ENCODE data around the gene CHCHD2.
"Not testable (repeated sequence)": the region's sequence is repeated elsewhere in the genome, so short reads cannot be mapped to it uniquely, and the experiment has no call there.

The CHCHD2 gene

DNA sequence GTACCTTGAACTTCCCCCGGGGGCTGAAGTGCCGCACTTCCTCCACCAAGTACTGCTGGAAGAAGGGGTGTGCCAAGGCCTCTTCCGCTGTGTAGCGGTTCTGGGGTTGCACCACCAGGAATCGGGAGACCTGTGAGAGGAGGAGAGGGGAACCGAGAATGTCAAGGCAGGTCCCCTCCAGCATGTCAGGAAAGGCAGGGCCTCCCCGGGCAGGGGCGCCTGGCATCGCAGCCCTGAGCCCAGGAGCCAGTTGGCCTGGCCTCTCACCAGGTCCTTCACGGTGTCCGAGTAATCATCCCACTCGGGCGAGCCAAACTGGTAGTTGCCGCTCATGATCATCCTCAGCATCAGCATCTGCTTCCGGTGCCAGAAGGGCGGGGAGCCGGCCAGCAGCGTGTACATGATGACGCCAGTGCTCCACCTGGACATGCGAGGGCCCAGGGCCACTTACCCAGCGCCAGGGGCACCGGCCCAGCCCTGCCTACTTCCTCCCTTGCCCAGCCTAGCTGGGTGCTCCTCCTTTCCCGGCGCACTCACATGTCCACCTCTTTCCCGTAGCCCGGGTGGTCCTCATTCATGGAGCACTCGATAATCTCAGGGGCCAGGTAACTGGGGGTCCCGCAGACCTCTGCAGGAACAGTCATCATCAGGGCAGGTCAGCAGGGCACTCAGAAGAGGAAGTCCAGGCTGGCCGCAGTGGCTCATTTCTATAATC is 24.5 kb downstream of the CHCHD2 start:
- Histone ChIP-seq H3K27me3 (ENCODE audit: insufficient read depth, low read length, poor library complexity) (no peaks in the 10 kb centered on the region), H3K79me2 (ENCODE audit: insufficient read depth, low read length) (no peaks in the 10 kb centered on the region), H3K36me3 (ENCODE audit: insufficient read depth, low read length) (peaks cover 50% of the 10 kb centered on the region), H4K20me1 (ENCODE audit: insufficient read depth, low read length) (0 out of 2 replicates have a peak, but pooled peaks cover 6% of the 10 kb centered on the region), H3K4me1 (ENCODE audit: insufficient read depth, low read length) (no peaks in the 10 kb centered on the region), H3K9me3 (ENCODE audit: insufficient read depth, low read length, severe bottlenecking) (no peaks in the 10 kb centered on the region), H3K27ac (ENCODE audit: low read length) (no peak overlapping the region), H3K9ac (ENCODE audit: low read depth, low read length) (no peak overlapping the region), H2AFZ (ENCODE audit: low read depth, low read length) (no peak overlapping the region), H3K4me3 (ENCODE audit: low read depth in 1 of 2, low read length in 2 of 2) (no peak overlapping the region), H3K4me2 (ENCODE audit: insufficient read depth, low read length) (no peak overlapping the region)
- no peak for ATAC-seq (ENCODE audit: insufficient read depth, low read depth)
- no peak for DNase-seq
- no peak for TF ChIP-seq EZH2 (IDR thresholded peaks at IDR 0.05; ENCODE audit: borderline replicate concordance, low read depth, low read length, severe bottlenecking)
- TF ChIP-seq, protein P1, sequence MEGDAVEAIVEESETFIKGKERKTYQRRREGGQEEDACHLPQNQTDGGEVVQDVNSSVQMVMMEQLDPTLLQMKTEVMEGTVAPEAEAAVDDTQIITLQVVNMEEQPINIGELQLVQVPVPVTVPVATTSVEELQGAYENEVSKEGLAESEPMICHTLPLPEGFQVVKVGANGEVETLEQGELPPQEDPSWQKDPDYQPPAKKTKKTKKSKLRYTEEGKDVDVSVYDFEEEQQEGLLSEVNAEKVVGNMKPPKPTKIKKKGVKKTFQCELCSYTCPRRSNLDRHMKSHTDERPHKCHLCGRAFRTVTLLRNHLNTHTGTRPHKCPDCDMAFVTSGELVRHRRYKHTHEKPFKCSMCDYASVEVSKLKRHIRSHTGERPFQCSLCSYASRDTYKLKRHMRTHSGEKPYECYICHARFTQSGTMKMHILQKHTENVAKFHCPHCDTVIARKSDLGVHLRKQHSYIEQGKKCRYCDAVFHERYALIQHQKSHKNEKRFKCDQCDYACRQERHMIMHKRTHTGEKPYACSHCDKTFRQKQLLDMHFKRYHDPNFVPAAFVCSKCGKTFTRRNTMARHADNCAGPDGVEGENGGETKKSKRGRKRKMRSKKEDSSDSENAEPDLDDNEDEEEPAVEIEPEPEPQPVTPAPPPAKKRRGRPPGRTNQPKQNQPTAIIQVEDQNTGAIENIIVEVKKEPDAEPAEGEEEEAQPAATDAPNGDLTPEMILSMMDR (IDR thresholded peaks at IDR 0.05; ENCODE audit: borderline replicate concordance, extremely low read depth, low read length, poor library complexity, severe bottlenecking): no peak

DNA sequence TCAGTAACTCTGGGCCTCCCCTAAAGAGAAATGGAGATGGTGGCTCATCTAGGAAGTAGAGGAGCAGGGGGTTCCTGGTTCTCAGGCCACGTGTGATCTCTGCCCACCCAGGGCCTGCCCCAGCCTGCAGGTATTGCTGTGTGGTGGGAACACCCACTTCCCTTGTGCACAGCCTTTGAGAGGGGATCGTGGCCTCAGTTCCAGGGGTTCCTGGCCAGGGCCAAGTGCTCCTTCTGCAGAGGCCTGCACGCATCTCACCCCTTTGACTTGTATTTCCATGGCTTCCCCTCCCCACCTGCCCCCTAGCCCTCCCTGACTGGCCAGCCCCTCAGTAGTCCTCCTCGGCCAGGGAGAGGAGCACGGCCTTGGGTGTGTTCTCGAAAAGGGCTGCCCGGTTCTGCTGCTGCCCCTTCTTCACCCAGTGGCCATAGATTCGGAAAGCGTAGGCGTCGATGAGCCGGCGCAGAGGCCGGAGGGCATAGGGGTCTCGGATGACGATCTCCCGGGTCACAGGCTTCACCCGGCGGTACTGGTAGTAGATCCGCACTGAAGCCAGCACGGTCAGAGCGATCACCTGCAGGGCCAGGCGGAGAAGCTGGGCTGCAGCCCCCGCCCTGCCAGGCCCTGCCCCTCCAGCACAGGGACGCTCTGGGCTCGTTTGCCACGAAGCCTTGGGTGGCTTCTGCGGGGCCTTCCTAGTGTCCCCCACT is 25.4 kb downstream of the CHCHD2 start:
- H3K27me3 ChIP-seq (ENCODE audit: insufficient read depth, low read length, poor library complexity); H3K27ac ChIP-seq (ENCODE audit: low read length): not testable (repeated sequence)

DNA sequence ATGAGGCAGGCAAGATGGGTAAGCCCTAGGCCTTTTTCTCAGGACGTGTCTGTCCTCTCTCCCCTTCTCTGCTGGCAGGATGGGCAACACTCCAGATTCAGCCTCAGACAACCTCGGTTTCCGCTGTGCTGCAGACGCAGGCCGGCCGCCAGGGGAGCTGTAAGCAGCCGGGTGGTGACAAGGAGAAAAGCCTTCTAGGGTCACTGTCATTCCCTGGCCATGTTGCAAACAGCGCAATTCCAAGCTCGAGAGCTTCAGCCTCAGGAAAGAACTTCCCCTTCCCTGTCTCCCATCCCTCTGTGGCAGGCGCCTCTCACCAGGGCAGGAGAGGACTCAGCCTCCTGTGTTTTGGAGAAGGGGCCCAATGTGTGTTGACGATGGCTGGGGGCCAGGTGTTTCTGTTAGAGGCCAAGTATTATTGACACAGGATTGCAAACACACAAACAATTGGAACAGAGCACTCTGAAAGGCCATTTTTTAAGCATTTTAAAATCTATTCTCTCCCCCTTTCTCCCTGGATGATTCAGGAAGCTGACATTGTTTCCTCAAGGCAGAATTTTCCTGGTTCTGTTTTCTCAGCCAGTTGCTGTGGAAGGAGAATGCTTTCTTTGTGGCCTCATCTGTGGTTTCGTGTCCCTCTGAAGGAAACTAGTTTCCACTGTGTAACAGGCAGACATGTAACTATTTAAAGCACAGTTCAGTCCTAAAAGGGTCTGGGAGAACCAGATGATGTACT is 26.7 kb downstream of the CHCHD2 start:
- Histone ChIP-seq H3K4me3 (ENCODE audit: low read depth in 1 of 2, low read length in 2 of 2) (no peak overlapping the region), H3K27ac (ENCODE audit: low read length) (no peak overlapping the region), H3K36me3 (ENCODE audit: insufficient read depth, low read length) (peaks cover 53% of the 10 kb centered on the region), H3K4me1 (ENCODE audit: insufficient read depth, low read length) (no peaks in the 10 kb centered on the region), H2AFZ (ENCODE audit: low read depth, low read length) (no peak overlapping the region), H4K20me1 (ENCODE audit: insufficient read depth, low read length) (0 out of 2 replicates have a peak, but pooled peaks cover 6% of the 10 kb centered on the region), H3K27me3 (ENCODE audit: insufficient read depth, low read length, poor library complexity) (no peaks in the 10 kb centered on the region), H3K79me2 (ENCODE audit: insufficient read depth, low read length) (no peaks in the 10 kb centered on the region), H3K9ac (ENCODE audit: low read depth, low read length) (no peak overlapping the region), H3K4me2 (ENCODE audit: insufficient read depth, low read length) (no peak overlapping the region), H3K9me3 (ENCODE audit: insufficient read depth, low read length, severe bottlenecking) (no peaks in the 10 kb centered on the region)
- DNase-seq (no peak), ATAC-seq (ENCODE audit: insufficient read depth, low read depth) (no peak)
- TF ChIP-seq, protein P1 (IDR thresholded peaks at IDR 0.05; ENCODE audit: borderline replicate concordance, extremely low read depth, low read length, poor library complexity, severe bottlenecking): no peak
- no peak for TF ChIP-seq EZH2 (IDR thresholded peaks at IDR 0.05; ENCODE audit: borderline replicate concordance, low read depth, low read length, severe bottlenecking)

More for the DNA sequence above, 25.4 kb downstream of the CHCHD2 start:
- H4K20me1 ChIP-seq (ENCODE audit: insufficient read depth, low read length); ATAC-seq (ENCODE audit: insufficient read depth, low read depth); DNase-seq; H3K4me3 ChIP-seq (ENCODE audit: low read depth in 1 of 2, low read length in 2 of 2); H3K4me2 ChIP-seq (ENCODE audit: insufficient read depth, low read length); H3K4me1 ChIP-seq (ENCODE audit: insufficient read depth, low read length); H3K79me2 ChIP-seq (ENCODE audit: insufficient read depth, low read length); H3K9ac ChIP-seq (ENCODE audit: low read depth, low read length); H3K9me3 ChIP-seq (ENCODE audit: insufficient read depth, low read length, severe bottlenecking); H2AFZ ChIP-seq (ENCODE audit: low read depth, low read length): not testable (repeated sequence)
- H3K36me3 ChIP-seq (ENCODE audit: insufficient read depth, low read length): peaks cover 51% of the 10 kb centered on the region

DNA sequence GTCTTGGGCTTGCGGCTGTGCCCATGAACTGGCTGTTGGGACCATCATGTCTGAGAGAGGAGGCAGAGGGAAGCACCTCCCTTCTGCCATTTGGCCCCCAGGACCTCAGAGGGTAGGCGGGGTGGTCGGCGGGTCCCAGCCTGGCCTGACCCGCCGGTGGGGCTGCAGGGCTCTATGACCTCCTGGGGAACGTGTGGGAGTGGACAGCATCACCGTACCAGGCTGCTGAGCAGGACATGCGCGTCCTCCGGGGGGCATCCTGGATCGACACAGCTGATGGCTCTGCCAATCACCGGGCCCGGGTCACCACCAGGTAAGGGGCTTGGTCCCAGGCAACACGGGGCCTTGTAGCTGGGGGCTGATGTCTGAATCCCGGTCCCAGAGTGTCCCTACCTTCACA is 28.1 kb downstream of the CHCHD2 start:
- Histone ChIP-seq H3K27me3 (ENCODE audit: insufficient read depth, low read length, poor library complexity) (no peaks in the 10 kb centered on the region), H3K27ac (ENCODE audit: low read length) (no peak overlapping the region), H3K4me2 (ENCODE audit: insufficient read depth, low read length) (no peak overlapping the region), H3K9ac (ENCODE audit: low read depth, low read length) (no peak overlapping the region), H3K9me3 (ENCODE audit: insufficient read depth, low read length, severe bottlenecking) (no peaks in the 10 kb centered on the region), H3K36me3 (ENCODE audit: insufficient read depth, low read length) (peaks cover 66% of the 10 kb centered on the region), H2AFZ (ENCODE audit: low read depth, low read length) (no peak overlapping the region), H3K4me3 (ENCODE audit: low read depth in 1 of 2, low read length in 2 of 2) (no peak overlapping the region), H3K4me1 (ENCODE audit: insufficient read depth, low read length) (no peaks in the 10 kb centered on the region), H4K20me1 (ENCODE audit: insufficient read depth, low read length) (0 out of 2 replicates have a peak, but pooled peaks cover 6% of the 10 kb centered on the region), H3K79me2 (ENCODE audit: insufficient read depth, low read length) (no peaks in the 10 kb centered on the region)
- ATAC-seq (ENCODE audit: insufficient read depth, low read depth): no peak
- TF ChIP-seq, protein P1 (IDR thresholded peaks at IDR 0.05; ENCODE audit: borderline replicate concordance, extremely low read depth, low read length, poor library complexity, severe bottlenecking): no peak
- no peak for TF ChIP-seq EZH2 (IDR thresholded peaks at IDR 0.05; ENCODE audit: borderline replicate concordance, low read depth, low read length, severe bottlenecking)
- no peak for DNase-seq

Data from DND-41 (cell line).